ENCODE data around the gene EFEMP2. TPM values are rescaled to one million over a fixed set of nuclear protein-coding genes. Genes with fewer than 3 reads are reported as not detected.

The EFEMP2 gene
- total and polyA plus RNA-seq, 10 of the 15 experiments (the other 5 are each of a cell fraction or from before 2014, with no cell fraction given): 0.24 to 13.2 (median 1.3) TPM; not detected in 1

- BruUV-seq (replicated peaks): no TSS peak
- H3K9ac ChIP-seq (ENCODE audit: control insufficient read depth, insufficient read depth, low read length): no peak overlapping the region
- DNase-seq (ENCODE audit: low read depth, low spot score) (no peak), FAIRE-seq (no peak), ATAC-seq (no peak)
- H2AFZ ChIP-seq (ENCODE audit: control insufficient read depth, low read depth, low read length): peak overlapping the region; percentile 98
- WGBS (ENCODE audit: insufficient coverage, insufficient replicate concordance, low lambda C conversion rate, missing lambda C conversion rate): 61% methylated on average over 6 of the region's 6 CpGs
- POLR2A ChIA-PET: interaction anchor here (1.4 to 2.7 kb wide), 2 partner anchors 24 to 55 kb away, joined by 11 to 18 read pairs; partner anchors contain the start of genes CFL1, FIBP and MUS81
- CTCF ChIA-PET: interaction anchor here (1.8 to 3.0 kb wide), 4 partner anchors 16 to 55 kb away, joined by 6 to 19 read pairs (median 13); no protein-coding TSS in a partner anchor
- H3K36me3 ChIP-seq (ENCODE audit: control insufficient read depth in 2 of 2, insufficient read depth in 2 of 2, low read length in 1 of 2): no peaks in the 10 kb centered on the region
- peak overlapping the region; percentile 94 for H3K4me2 ChIP-seq (ENCODE audit: control insufficient read depth, insufficient read depth)
- intact Hi-C loops (cut with micrococcal nuclease; ENCODE audit: unreplicated experiment) (no loop called here), in situ Hi-C loops (cut with MboI) (no loop called here)
- SMC1A ChIA-PET (ENCODE audit: uncharacterized antibody, unreplicated experiment): interaction anchor here (1.2 to 1.5 kb wide), 3 partner anchors 9 to 123 kb away, joined by 3 to 4 read pairs (median 3); no protein-coding TSS in a partner anchor
- H3K79me2 ChIP-seq (ENCODE audit: control insufficient read depth, insufficient read depth, low read length): no peaks in the 10 kb centered on the region
- peaks cover 0 to 7% of the 10 kb centered on the region in 2 experiments; a peak in 1 of 4 replicates for H3K27me3 ChIP-seq (replicated peaks in 1 of 2; ENCODE audit: control insufficient read depth in 2 of 2, insufficient read depth in 2 of 2, low read length in 1 of 2)
- H4K20me1 ChIP-seq (ENCODE audit: control insufficient read depth, insufficient read depth): no peaks in the 10 kb centered on the region
- H3K27ac ChIP-seq (ENCODE audit: control insufficient read depth, insufficient read depth): no peak overlapping the region
- H3K9me3 ChIP-seq (replicated peaks; ENCODE audit: control insufficient read depth, insufficient read depth, low read length): no peaks in the 10 kb centered on the region
- peak; percentile 36; the same call in 1 of the 2 replicates for TF ChIP-seq NBN (IDR thresholded peaks at IDR 0.05)
- TF ChIP-seq MXI1 (IDR thresholded peaks at IDR 0.05; ENCODE audit: low read depth, low read length): no peak
- peak; percentile 94 for TF ChIP-seq HDGF (IDR thresholded peaks at IDR 0.05)
- TF ChIP-seq TCF3 (IDR thresholded peaks at IDR 0.05; ENCODE audit: borderline replicate concordance, insufficient read depth, low read depth, low read length): no peak
- TF ChIP-seq MLLT1 (IDR thresholded peaks at IDR 0.05): 0 out of 2 replicates have a peak, but pooled peaks have one; percentile 14
- no peak for TF ChIP-seq POLR2AphosphoS5 (IDR thresholded peaks at IDR 0.05; ENCODE audit: low read length)
- RAD21 ChIA-PET (ENCODE audit: unreplicated experiment): interaction anchor here (1.0 kb wide), 1 partner anchor 54 kb away, joined by 3 read pairs; no protein-coding TSS in a partner anchor
- H3K4me1 ChIP-seq (ENCODE audit: control insufficient read depth, insufficient read depth, low read length): peaks cover 15% of the 10 kb centered on the region
- H3K4me3 ChIP-seq: peak overlapping the region; percentile 64
Observed at GRCh38 chr11:65834202-65834601, 38.4 kb downstream of the EFEMP2 start.

Data from GM12878 (cell line).